HFFc6 (cell line): ENCODE results near the gene AATF. TPM values are rescaled to one million over a fixed set of nuclear protein-coding genes. Genes with fewer than 3 reads are reported as not detected.
A peak's percentile ranks its signal among the peaks of the same experiment; 100 is the strongest.
"Not testable (repeated sequence)": the region's sequence is repeated elsewhere in the genome, so short reads cannot be mapped to it uniquely, and the experiment has no call there.

ENCODE experiments used
- DNase-seq: peaks from one replicate; pipeline ENCODE4 v3.0.0-alpha.2; 2018
- H3K27ac Mint-ChIP-seq: 2 replicates; pipeline ENCODE4 v1.8.0; 2020; ENCODE audit warnings: mild to moderate bottlenecking, mixed read lengths
- H3K27me3 Mint-ChIP-seq: 2 replicates; pipeline ENCODE4 v1.8.0; 2021; ENCODE audit warnings: mild to moderate bottlenecking, moderate library complexity, mixed read lengths; ENCODE audit not compliant: insufficient read depth
- H3K36me3 Mint-ChIP-seq: 2 replicates; pipeline ENCODE4 v1.8.0; 2021; ENCODE audit warnings: low read depth, mixed read lengths
- H3K4me1 Mint-ChIP-seq: 2 replicates; pipeline ENCODE4 v1.8.0; 2020; ENCODE audit warnings: low read depth, mixed read lengths
- H3K4me3 Mint-ChIP-seq: 2 replicates; pipeline ENCODE4 v1.8.0; 2020; ENCODE audit warnings: mild to moderate bottlenecking, moderate library complexity, mixed read lengths
- H3K9me3 Mint-ChIP-seq: 2 replicates; pipeline ENCODE4 v1.8.0; 2020; ENCODE audit warnings: mild to moderate bottlenecking, mixed read lengths
- total RNA-seq, 6 experiments: library from RNA; stranded (reverse); fragmentation: NEBNext Ultra II Directional; extraction: Animal tissue kit (Norgen Biotek cat#: 25700); gene quantifications; 2 replicates in 1 of 6; 3 replicates in 5 of 6; pipeline ENCODE4 v1.2.3, GENCODE V29; 2021
- TF ChIP-seq, protein P1 (sequence below): fragments of 200-600 bp; sonication (generic); IDR thresholded peaks from 2 replicates; pipeline ENCODE4 v1.5.0; 2021; ENCODE audit warnings: antibody characterized with exemption, mild to moderate bottlenecking

AATF gene
- total RNA-seq, 6 experiments from 2014 or later, result 45.1 to 57.1 (median 52.7) TPM

GRCh38 chr17:37065486-37066321, 117.0 kb downstream of the AATF start:
- Mint-ChIP-seq H3K27ac (no peak overlapping the region), H3K4me3 (no peak overlapping the region), H3K27me3 (peaks cover 10% of the 10 kb centered on the region), H3K4me1 (peaks cover 23% of the 10 kb centered on the region), H3K36me3 (no peaks in the 10 kb centered on the region), H3K9me3 (no peaks in the 10 kb centered on the region)
- no peak for DNase-seq
- TF ChIP-seq, protein P1, sequence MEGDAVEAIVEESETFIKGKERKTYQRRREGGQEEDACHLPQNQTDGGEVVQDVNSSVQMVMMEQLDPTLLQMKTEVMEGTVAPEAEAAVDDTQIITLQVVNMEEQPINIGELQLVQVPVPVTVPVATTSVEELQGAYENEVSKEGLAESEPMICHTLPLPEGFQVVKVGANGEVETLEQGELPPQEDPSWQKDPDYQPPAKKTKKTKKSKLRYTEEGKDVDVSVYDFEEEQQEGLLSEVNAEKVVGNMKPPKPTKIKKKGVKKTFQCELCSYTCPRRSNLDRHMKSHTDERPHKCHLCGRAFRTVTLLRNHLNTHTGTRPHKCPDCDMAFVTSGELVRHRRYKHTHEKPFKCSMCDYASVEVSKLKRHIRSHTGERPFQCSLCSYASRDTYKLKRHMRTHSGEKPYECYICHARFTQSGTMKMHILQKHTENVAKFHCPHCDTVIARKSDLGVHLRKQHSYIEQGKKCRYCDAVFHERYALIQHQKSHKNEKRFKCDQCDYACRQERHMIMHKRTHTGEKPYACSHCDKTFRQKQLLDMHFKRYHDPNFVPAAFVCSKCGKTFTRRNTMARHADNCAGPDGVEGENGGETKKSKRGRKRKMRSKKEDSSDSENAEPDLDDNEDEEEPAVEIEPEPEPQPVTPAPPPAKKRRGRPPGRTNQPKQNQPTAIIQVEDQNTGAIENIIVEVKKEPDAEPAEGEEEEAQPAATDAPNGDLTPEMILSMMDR, result no peak

DNA sequence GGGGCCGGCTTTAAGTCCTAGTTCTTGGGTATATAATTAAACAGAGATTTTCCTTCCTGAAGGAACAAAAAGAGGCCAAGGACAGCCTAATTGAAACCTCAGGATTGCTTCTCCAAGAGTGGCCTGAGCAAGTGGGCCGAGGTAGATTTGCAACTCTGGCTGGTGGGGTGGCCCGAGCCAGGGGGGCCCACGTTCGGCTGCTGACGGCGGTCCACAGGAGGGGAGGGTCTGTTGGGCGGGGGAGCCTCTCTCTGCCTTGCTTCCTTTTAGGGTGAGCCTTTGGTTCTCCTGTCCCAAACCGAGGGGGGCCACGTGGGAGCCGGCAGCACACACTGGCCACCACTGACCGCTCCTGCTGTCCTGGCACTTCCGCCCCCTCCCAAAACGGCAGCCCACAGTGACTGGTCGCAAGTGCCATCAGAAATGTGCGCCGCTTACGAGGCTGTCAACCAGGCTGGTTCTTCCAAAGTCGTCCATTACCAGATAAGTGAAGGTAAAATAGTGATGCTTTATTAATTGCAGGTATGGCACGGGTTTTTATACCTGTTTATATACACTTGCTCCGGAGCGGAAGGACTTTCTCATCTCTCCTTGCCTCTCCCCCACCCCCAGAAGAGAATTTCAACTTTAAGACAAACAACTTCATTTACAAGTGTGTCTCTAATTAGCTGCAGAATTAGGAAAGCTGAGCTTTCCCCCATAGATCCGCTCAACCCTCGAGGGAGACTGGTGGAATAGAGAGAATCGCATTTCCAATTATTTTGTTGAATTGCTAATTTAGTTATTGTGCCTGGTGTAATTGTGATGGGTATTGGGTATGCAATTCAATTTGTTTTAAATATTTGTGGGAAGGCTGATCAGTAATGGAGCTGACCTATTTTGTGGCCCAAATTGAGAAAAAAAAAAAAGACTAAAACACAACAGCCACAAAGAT, 117.8 kb downstream of the AATF start:
- H3K4me3 Mint-ChIP-seq, result no peak overlapping the region
- peaks cover 10% of the 10 kb centered on the region for H3K27me3 Mint-ChIP-seq
- H3K4me1 Mint-ChIP-seq, result peaks cover 23% of the 10 kb centered on the region

DNA sequence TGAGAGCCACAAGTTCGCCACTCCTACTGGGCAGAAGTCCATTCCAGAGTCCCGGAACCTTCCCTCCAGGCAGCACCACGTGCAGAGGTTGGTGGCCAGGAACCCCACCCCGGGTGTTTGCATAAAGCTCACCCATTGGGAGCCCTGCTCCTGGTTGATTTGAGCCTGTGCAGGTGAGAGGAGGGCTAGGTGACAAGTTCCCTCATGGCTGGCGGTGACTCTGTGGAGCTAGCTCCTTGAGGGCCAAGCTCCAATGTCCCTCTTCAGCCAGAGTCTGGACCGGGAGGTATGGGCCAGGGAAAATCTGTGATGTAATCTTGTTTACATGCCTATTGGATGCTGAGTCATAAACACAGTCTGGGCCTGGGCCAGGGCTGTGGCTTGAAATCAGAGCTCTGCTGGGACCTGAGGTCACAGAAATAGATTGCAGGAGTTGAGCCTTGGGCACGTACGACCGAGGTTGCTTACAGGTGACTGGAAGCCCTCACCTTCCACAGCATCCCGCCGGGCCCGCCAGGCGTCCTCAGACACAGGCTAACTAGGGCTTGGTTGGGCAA, 118.9 kb downstream of the AATF start:
- Mint-ChIP-seq H3K4me3 (no peak overlapping the region), H3K27ac (no peak overlapping the region), H3K36me3 (no peaks in the 10 kb centered on the region), H3K9me3 (no peaks in the 10 kb centered on the region), H3K27me3 (peaks cover 16% of the 10 kb centered on the region), H3K4me1 (peaks cover 12% of the 10 kb centered on the region)
- TF ChIP-seq, protein P1, result no peak
- peak; percentile 74 for DNase-seq

More for the DNA sequence above, 117.8 kb downstream of the AATF start:
- TF ChIP-seq, protein P1, result no peak
- Mint-ChIP-seq H3K9me3 (no peaks in the 10 kb centered on the region), H3K27ac (no peak overlapping the region), H3K36me3 (no peaks in the 10 kb centered on the region)
- DNase-seq, result no peak

GRCh38 chr17:37068266-37068665, 119.5 kb downstream of the AATF start:
- Mint-ChIP-seq H3K36me3 (no peaks in the 10 kb centered on the region), H3K4me3 (no peak overlapping the region), H3K9me3 (no peaks in the 10 kb centered on the region), H3K27ac (no peak overlapping the region), H3K27me3 (peaks cover 20% of the 10 kb centered on the region), H3K4me1 (peaks cover 12% of the 10 kb centered on the region)
- DNase-seq, result no peak
- TF ChIP-seq, protein P1, result no peak

GRCh38 chr17:37069087-37069486, 120.3 kb downstream of the AATF start:
- H3K4me3 Mint-ChIP-seq, result no peak overlapping the region
- peaks cover 16% of the 10 kb centered on the region for H3K27me3 Mint-ChIP-seq
- TF ChIP-seq, protein P1, result no peak
- H3K4me1 Mint-ChIP-seq, result peaks cover 12% of the 10 kb centered on the region
- H3K9me3 Mint-ChIP-seq, result no peaks in the 10 kb centered on the region
- no peak overlapping the region for H3K27ac Mint-ChIP-seq
- H3K36me3 Mint-ChIP-seq, result no peaks in the 10 kb centered on the region
- no peak for DNase-seq

DNA sequence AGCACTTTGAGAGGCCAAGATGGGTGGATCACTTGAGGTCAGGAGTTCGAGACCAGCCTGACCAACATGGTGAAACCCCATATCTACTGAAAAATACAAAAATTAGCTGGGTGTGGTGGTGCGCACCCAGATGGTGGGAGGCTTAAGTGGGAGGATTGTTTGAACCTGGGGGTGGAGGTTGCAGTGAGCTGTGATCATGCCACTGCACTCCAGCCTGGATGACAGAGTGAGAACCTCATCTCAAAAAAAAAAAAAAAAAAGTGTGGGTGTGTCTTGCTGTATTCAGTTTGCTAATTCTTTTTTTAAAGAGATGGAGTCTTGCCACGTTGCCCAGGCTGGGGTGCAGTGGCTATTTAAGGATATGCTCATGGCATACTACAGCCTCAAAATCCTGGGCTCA, 124.7 kb downstream of the AATF start:
- H3K4me3 Mint-ChIP-seq, H3K36me3 Mint-ChIP-seq, H3K9me3 Mint-ChIP-seq, DNase-seq, H3K27ac Mint-ChIP-seq, H3K4me1 Mint-ChIP-seq: not testable (repeated sequence)
- peaks cover 11% of the 10 kb centered on the region for H3K27me3 Mint-ChIP-seq
